Measurements from ENCODE around the gene TRAM2.

Gene TRAM2, protein sequence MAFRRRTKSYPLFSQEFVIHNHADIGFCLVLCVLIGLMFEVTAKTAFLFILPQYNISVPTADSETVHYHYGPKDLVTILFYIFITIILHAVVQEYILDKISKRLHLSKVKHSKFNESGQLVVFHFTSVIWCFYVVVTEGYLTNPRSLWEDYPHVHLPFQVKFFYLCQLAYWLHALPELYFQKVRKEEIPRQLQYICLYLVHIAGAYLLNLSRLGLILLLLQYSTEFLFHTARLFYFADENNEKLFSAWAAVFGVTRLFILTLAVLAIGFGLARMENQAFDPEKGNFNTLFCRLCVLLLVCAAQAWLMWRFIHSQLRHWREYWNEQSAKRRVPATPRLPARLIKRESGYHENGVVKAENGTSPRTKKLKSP

DNA sequence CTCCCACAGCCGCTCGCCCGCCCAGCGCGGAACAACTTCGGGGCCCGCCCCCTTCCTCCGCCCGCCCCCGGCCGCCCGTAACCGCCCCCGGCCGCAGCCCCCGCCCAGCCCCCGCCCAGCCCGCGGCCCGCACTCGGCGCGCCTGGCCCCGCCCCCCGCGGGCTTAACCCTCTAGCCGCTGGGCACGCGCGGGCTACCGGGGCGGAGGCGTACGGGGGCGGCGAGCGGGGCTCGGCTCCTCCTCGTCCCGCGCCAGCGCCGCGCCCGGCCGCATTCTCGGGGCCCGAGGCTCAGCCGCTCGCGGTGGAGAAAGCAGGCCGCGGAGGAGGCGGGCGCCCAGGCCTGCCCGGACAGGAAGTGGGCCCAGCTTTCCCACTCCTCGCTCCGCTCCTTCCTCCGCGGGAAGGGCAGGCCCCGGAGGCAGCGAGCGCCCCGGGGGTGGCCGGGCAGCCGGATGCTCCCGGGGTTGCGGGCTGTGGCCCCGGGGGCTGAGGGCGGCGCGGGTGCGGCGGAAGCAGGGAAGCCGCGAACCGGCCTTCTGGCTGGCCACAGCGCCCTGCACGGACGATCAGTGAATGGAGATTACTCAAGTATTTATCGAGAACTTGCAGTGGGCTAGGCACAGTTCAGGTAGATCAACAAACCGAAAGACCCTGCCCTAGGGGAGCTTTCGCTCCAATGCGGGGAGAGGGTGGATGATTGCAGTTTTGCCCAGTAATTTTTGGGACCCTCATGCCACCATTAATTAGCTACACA is at the start of gene TRAM2:
TSS of gene TRAM2 (minus strand) at position 39 of the 756 bp plus-strand sequence. CDS start 145 bp downstream, outside the sequence.
- peak; percentile 92 for DNase-seq

DNA sequence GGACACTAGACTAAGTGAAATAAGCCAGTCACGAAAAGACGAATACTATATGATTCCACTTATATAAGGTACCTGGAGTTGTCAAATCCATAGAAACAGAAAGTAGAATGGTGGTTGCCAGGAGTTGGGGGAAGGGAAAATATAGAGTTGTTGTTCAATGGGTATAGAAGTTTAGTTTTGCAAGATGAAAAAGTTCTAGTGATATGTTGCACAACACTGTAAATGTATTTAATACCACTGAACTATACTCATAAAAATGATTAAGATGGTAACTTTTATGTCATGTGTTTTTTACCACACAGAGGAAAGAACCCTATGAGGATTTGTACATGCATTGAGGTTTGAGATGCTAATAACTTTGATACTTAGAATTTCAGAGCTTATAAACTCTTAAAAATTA is 46.0 kb upstream of the TRAM2 start:
- no peak for DNase-seq

DNA sequence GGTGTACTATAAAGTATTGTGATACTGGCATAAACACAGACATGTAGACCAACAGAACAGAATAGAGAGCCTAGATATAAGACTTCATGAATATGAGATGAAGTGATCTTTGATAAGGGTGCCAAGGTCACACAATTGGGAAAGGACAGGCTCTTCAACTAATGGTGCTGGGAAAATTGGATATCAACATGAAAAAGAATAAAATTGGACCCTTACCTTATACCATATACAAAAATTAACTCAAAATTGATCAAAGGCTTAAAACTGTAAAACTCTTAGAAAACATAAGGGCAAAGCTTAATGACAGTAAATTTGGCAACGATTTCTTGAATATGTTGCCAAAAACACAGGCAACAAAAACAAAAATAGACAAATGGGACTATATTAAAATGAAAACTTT is 44.8 kb upstream of the TRAM2 start:
- DNase-seq = no peak

DNA sequence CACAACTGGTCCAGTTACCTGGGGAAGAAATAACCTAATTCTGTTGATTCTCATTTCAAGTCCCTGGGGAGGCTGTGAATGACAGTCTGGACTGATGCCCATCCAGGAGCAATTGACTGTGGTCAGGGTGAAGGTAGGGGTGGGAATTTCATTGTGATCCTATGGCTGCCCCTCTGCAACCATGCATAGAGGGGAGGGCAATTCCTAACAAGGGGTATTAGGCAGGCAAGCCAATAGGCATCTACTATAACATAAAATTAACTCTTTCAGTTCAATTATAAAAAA is 44.0 kb upstream of the TRAM2 start:
- no peak for DNase-seq

DNA sequence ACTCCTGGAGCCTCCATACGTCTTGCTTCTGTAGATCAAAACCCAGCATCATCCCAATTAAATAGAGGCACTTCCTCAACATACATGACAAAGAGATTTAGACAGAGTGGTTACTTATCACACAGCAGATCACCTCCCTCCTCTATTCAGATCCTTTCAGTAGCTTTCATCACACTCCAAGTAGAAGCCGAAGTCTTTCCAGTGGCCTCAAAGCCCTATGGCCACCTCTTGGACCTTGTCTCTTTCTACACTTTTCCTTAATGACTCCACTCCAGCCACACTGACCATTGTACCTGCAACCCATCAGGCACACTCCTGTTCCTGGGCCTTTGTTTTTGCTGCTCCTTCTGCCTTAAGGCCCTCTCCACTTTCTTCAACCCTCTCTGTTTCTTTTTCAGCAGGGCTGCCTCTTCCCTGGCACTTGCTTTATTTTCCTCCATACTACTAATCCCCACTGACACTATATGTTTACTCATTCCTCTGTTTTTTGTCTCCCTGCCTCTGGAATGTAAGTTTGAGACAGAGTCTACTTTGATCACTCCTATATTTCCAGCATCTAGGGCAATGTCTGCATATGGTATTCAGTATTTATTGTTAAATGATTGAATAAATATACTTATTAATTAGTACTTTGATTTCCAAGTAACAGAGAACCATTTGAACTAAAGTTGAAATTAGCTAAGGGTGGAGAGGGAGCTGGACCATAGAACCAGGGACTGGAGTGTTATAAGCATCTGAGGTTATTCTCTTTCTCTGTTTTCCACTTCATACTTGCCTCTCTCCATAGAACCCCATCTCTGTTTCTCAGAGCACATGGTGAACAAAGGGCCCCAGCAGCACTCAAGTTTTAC is 43.4 kb upstream of the TRAM2 start:
- DNase-seq = no peak

DNA sequence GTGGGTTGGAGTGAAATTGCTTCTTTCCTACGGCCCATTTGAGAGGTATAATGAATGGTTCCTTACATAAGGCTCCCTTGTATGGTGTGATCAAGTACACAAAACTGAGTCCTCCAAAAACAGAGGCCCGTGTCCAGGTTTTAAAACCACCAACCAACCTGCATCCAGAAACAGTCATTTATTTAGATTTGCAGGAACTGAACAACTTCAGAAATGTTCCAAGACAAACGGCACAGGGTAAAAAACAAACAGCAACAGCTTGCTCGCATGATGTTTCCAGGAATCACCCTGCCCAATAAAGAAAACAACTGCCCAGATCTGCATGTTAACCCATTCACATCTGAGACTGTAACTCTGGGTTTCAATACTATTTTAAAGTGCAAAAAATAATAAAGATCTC is 40.2 kb upstream of the TRAM2 start:
- DNase-seq = no peak

DNA sequence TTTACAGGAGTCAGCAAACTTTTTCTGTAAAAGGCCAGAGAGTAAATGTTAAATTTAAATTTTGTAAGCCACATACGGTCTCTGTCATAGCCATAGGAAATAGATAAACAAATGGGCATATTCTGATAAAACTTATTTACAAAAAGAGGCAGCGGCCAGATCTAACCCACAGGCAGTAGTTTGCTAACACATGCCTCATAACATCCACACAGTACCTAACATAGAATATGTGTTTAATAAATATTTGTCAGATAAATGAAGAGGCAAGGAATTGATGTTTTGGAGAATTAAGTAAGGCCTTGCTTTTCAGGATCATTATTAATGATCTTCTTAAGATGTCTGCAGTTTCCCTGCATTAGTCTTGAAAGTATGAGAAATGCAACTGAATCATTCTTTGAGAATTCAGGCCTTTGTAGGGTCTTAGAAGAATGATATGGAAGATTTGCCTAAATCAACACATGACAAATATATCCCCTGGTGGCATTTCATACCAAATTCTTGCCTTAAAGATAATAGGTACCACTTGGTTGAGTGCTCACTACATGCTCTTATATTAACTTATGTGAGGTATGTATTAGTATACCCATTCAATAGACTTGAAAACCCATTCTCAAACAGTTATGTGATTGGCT is 39.3 kb upstream of the TRAM2 start:
- no peak for DNase-seq

DNA sequence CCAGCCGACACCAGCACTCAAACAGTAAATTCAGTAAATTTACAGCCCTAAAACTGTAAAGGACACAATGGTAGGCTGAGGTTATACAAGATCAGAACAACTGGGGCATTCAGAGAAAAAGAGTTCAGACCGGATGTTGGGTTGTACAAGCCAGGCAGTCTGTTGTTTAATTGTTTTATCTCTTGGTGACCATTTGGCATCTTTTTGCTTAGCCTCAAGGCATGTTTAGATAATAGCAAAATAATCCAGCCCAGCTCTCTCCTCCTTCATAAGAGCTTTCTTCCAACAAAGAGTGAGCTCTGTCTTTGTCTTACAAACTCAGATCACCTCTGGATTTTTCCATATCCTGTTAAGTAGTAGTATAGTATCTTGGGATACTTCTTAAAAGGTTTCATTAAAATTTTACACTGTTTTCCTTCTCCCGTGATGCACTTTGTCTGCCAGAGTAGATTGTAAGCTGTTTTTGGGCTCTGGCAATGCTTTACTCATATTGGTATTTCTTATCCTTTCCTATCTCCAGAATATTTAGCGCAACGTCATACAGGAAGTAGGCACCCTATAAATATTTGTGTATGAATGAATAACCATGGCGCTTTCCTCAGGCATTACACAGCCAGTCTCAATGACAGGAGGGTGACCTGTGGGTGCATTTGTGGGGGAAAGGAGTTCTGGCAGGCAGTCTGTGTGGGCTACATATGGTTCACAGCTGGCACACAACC is 35.6 kb upstream of the TRAM2 start:
- DNase-seq = no peak

DNA sequence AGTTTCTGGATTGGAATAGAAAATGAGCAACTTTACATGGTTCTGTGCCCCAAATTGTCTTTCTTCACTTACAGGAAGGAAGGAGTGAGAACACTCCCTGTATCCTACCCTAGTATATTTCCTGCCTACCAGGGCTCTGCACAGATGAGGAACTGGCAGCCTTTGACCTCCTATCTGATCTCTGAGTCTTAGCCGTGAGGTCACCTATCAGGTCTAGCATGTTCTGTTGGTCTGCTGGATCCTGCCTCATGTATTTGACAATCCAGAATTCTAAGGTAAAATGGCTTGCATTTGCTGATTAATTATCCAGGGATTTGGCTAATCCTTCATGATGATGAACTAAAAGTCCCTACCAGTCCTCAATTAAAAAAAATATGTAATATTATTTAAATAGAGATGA is 35.0 kb upstream of the TRAM2 start:
- DNase-seq = no peak

DNA sequence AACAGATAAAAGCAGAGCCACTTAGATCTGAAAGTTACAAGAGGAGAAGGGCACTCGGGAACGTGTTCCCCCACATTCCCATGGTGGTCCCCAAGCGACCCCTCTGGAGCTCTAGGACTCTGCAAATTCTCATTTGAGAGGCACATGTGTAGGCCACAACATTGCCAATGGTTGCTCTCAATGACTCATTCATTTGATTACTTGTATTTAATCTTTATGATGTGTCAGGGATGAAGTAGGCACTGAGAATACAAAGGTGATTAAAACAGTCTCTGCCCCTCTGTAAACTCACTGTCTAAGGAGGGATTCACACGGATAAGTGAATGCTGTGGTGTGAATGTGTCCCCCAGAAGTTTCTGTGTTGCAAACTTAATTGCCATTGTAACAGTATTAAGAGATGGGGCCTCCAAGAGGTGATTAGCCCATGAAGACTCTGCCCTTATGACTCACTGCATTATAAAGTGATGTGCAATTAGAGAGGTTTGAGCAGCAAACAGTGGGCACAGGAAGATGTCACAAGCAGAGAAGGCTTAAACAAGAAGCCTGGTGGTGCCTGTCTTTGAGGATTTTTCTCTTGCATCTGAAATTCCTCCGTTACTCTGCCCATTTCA is 34.0 kb upstream of the TRAM2 start:
- DNase-seq = no peak

DNA sequence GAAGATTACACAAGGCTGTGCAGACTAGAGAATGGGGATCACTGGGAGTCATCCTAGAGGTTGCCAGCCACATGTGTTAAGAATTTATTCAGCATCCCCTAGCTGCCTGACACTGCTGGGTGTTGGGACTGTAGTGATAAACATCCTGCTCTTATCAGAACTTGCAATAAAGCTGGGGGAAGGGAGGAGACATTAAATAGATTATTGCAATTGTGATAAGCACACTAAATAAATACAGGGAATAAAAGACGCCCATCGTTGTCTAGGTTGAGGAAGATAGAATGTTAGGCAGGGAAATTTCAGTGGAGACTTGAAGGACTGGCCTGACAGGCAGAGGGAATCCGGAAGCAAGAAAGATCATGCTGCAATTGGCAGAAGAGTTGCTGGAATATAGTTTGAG is 33.2 kb upstream of the TRAM2 start:
- DNase-seq = no peak

DNA sequence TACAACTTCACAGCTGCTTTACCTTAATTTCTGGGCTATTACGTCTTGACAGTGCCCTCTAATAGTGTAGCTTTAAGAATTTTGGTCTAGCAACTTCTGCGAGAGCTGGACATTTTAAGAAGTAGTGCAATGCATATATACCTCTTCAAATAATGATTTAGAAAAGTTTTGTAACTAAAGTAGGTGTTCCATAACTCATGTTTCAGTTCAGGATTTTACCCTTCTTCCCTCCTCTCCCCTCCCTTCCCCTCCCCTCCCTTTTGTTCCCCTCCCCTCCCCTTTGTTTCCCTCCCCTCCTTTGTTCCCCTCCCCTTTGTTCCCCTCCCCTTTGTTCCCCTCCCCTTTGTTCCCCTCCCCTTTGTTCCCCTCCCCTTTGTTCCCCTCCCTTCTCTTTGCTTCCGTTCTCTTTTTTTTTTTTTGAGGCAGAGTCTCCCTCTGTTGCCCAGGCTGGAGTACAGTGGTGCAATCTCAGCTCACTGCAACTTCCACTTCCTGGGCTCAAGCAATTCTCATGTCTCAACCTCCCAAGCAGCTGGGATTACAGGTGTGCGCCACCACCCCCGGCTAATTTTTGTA is 28.8 kb upstream of the TRAM2 start:
- no peak for DNase-seq

DNA sequence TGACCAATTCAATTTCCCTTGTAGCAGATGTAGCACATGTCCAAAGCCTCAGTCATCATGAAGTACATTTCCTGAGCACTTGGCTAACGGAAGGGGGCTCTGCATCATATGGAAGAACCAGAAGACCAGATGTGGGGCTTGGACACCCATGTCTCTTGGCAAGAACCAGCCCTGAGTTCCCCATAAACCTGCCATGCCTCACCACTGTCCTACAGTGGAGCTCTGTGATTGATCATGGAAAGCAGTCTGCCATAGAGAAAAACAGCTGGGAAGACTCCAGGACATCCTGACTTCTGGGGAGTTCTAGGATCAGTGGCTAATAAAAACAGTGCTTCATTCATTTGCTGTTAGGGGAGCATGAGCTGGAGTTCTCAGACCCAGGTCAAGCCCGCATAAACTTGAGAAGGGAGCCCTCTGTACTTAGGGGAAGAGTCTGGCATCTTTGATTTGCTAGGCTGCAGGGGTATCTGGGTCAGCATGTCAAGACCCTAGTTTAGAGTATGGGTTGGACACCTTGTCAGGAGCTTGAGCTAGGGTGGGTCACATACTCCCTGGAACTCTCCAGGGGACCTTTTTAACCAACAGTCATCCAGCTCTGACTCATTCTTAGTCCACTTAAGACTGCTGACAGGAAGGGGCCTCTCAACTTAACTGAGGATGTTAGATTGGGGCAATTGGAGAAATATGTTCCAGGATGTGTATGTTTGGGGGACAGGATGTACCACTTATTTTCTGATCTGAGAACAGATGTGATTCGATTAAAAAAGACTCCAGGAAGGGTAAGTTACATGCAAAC is 26.3 kb upstream of the TRAM2 start:
- no peak for DNase-seq

DNA sequence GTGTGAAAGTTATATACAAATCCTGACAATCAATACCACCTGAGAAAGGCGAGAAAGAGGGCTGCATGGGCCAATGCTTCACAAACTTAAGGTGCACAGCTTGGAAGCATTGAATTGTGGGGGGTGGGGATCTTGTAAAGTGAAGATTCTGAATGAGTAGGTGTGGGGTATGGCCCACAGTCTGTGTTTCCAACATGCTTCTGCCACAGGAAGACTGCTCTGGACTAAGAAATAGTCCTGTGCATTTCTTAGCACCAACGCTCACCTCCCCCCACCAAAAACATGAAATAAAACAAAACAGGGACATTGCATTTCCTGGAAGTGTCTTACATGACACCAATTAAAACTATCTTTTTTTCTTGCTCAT is 21.9 kb upstream of the TRAM2 start:
- no peak for DNase-seq

DNA sequence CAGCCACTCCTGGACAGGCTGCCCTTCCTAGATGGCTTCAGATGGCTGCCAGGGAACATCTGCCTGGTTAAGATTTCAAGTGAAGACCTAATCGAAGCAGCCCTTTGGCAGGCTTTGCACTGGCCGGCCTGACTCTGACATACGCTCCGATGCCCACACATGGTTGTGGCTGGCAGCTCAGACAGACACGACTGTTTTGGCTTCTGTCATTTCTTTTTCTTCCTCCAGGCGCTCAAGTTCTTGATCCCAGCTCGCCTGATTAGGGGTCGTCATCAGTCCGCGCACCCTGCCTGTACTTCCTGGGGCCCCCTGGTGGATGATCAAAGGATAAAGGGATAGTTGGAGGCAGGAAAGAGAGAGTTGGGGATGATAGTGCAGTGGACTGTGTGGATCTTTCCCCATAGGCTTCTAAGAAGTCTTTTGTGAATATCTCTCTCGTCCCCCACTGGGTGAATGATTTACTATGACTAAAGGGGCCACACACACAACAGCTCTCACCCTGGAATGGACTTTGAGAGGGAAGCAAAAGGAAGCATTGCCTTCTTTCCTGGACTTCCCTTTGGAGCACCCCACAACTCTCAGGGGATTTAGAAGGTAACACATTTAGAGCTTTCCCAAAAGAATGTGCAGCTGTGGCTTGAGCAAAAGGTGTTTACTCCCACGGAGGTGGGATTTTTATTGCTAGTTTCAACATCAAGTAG is 21.4 kb upstream of the TRAM2 start:
- peak; percentile 80 for DNase-seq

DNA sequence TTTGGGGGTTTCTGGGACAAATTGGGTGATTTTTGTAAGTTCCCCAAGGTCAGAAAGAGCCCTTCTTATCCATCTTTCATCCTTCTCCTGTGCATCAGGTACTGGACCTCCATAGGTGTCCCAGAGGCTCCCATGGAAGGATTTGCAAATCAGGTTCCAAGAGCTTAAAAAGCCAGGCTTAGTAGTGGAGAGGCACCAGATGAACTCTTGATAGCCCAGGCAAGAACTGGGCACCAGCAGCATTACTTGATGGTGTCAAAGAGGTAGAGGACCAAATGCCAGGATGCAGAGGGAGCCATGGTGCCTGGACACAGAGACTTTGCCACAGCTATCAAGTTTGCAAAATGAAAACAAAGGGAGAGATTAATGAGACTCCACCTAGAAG is 20.9 kb upstream of the TRAM2 start:
- DNase-seq = no peak

DNA sequence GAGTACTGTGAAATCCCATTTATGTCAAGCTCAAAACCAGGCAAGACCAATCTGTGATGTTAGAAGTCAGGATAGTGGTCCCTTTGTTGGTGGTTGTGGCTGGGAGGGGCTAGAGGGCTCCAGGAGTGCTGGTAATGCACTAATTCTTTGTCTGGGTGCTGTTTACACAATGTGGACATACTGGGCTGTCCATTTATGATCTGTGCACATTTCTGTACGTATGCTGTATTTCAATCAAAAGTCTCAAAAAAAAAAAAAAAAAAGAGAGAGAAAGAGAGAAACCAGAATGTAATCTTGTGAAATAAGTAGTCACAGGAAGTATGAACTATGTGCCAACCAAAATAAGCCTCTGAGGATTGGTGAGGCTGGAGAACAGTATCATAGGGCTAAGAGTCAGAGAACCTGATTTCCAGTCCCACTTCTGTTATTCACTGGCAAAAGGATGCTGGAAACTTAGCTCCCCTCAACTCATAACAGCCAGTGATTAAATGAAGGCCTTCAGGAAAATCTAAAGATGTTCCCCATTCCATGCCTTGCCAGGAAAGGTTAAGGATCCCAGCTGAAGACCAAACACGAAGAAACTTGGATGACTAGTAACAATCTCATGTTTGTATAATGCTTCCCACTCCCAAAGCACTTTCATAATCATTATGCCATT is 19.6 kb upstream of the TRAM2 start:
- DNase-seq = no peak

DNA sequence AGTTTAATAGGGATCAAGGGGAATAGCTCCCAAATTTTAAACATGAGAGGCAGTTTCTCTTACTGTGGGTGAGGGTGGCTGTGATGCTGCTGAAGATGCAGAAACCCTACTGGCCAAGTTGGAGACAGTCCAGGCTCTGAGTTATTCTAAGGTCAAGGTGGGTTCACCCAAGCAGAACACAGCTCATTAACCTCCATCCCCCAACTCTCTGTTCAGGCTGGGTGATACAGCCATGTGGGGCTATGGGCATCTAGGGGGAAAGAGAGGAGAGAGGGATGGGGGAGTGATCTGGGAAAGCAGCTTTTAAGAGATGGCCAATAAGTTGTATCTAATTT is 18.9 kb upstream of the TRAM2 start:
- DNase-seq = no peak

DNA sequence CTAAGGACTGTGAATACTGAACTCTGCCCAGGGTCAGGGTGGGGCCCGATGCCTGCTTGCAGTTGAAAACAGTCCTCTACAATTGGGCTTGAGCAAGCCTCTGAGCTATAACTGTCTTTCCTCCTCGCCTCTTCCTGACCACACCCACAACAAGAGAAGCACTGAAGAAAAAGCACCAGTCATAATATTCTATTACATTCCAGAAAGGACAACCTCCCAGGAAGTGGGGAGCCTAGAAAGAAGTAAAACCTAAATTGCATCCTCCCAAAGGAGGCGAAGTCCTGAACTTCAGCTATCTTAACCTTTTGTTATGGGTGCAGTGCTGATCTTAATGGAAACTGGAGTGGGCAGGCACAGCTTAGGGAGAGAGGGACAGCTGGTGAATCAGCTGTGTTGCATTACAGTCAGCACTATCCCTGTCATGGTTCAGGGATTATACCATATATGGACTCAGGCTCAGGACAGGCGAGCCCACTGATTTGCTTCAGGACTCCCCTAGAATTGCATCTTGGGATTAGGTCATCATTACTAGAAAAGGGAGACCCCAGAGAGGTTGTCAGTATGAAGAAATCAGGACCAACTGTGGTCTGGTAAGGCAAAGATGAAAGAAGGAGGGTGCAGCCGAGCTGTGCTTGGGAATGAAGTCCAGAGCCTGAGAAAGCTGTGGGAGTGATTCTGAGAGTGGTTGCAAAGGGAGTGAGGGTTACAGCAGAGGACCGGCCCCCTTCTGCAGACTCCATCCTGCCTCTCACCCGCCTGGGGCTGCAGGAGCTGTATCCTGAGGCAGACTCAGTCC is 18.3 kb upstream of the TRAM2 start:
- DNase-seq = peak; percentile 56
